OCI-LY7 (cell line): ENCODE data around the gene UTS2R.

Source experiments
- CTCF ChIP-seq: fragments of 200-600 bp; sonication (generic); conservative IDR thresholded peaks from 2 replicates; pipeline ENCODE4 v1.5.1; 2014; ENCODE audit warnings: mild to moderate bottlenecking, antibody characterized with exemption, low read length, moderate library complexity, mixed read lengths
- EZH2phosphoT487 ChIP-seq: fragments of 200-600 bp; sonication (generic); IDR thresholded peaks from 2 replicates; pipeline ENCODE4 v1.6.1; 2018; ENCODE audit warnings: low read depth, borderline replicate concordance, mild to moderate bottlenecking, mixed run types, antibody characterized with exemption, low read length, moderate library complexity, mixed read lengths

- no peak for TF ChIP-seq CTCF
- no peak for TF ChIP-seq EZH2phosphoT487
These were observed 2.4 kb downstream of the UTS2R start for GRCh38 chr17:82373731-82374625.
